Neural cell (in vitro differentiated cells): ENCODE data around the gene NPHP4.

Source experiments
- EP300 ChIP-seq: fragments of 450-650 bp; conservative IDR thresholded peaks from 2 replicates; pipeline ENCODE4 v1.6.1; 2014; ENCODE audit warnings: antibody characterized with exemption, mild to moderate bottlenecking, moderate library complexity; ENCODE audit not compliant: poor library complexity, severe bottlenecking
- EZH2 ChIP-seq: fragments of 200-600, 300-800 bp; shearing (Covaris generic), sonication (generic); IDR thresholded peaks from 2 replicates; pipeline ENCODE4 v1.6.1; 2014; ENCODE audit warnings: antibody characterized with exemption, low read length, borderline replicate concordance, mild to moderate bottlenecking; ENCODE audit not compliant: insufficient read depth, poor library complexity, severe bottlenecking
- POLR2AphosphoS5 ChIP-seq: IDR thresholded peaks from 2 replicates; pipeline ENCODE4 v1.6.1; 2012
- REST ChIP-seq: IDR thresholded peaks from 2 replicates; pipeline ENCODE4 v1.6.1; 2012; ENCODE audit warnings: borderline replicate concordance
- TAF1 ChIP-seq: IDR thresholded peaks from 2 replicates; pipeline ENCODE4 v1.6.1; 2012; ENCODE audit warnings: low read depth
- TF ChIP-seq, protein P1 (sequence below): fragments of 450-650 bp; IDR thresholded peaks from 2 replicates; pipeline ENCODE4 v1.5.1; 2014; ENCODE audit warnings: antibody characterized with exemption, mild to moderate bottlenecking, moderate library complexity; ENCODE audit not compliant: poor library complexity, severe bottlenecking

GRCh38 chr1:6035719-6036118 is 43.5 kb upstream of the NPHP4 start:
- TF ChIP-seq POLR2AphosphoS5 (no peak), REST (no peak), TAF1 (no peak), EZH2 (no peak), EP300 (no peak)
- TF ChIP-seq, protein P1, sequence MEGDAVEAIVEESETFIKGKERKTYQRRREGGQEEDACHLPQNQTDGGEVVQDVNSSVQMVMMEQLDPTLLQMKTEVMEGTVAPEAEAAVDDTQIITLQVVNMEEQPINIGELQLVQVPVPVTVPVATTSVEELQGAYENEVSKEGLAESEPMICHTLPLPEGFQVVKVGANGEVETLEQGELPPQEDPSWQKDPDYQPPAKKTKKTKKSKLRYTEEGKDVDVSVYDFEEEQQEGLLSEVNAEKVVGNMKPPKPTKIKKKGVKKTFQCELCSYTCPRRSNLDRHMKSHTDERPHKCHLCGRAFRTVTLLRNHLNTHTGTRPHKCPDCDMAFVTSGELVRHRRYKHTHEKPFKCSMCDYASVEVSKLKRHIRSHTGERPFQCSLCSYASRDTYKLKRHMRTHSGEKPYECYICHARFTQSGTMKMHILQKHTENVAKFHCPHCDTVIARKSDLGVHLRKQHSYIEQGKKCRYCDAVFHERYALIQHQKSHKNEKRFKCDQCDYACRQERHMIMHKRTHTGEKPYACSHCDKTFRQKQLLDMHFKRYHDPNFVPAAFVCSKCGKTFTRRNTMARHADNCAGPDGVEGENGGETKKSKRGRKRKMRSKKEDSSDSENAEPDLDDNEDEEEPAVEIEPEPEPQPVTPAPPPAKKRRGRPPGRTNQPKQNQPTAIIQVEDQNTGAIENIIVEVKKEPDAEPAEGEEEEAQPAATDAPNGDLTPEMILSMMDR = no peak
